Endothelial cell of umbilical vein (primary cell): ENCODE measurements around the gene DHX9. TPM values are rescaled to one million over a fixed set of nuclear protein-coding genes. Genes with fewer than 3 reads are reported as not detected.

ENCODE experiments used
- BruUV-seq: library from RNA; stranded (reverse); fragments of 400-500 nt; replicated peaks from 2 replicates; lab custom pipeline; 2021; lab: Mats Ljungman, UMichigan
- CTCF ChIA-PET: fragments of 300-600, 350-600 bp; sonication (Branson Sonifier 250); formaldehyde crosslinking; loops from one replicate; lab custom pipeline; 2021; ENCODE audit warnings: antibody characterized with exemption, inconsistent platforms; lab: Charles Lee
- POLR2A ChIA-PET: fragments of 300-600, 350-600 bp; sonication (Branson Sonifier 250); formaldehyde crosslinking; loops from one replicate; lab custom pipeline; 2021; ENCODE audit warnings: antibody characterized with exemption, inconsistent platforms; lab: Charles Lee
- DNase-seq: peaks from one replicate; pipeline ENCODE4 v3.0.0-alpha.2; 2011; ENCODE audit warnings: low read depth, low spot score
- FAIRE-seq: peaks from 2 replicates; lab custom pipeline; 2011; peaks lifted over from hg19 to GRCh38; lab: Jason Lieb, UNC
- H2AFZ ChIP-seq: 2 replicates; pipeline ENCODE4 v1.6.0; 2012; ENCODE audit warnings: low read depth, low read length, control low read depth, inconsistent platforms
- H3K27ac ChIP-seq: 2 replicates; pipeline ENCODE4 v1.5.1; 2011; ENCODE audit warnings: low read depth, mild to moderate bottlenecking, control low read depth, low read length, moderate library complexity; ENCODE audit not compliant: insufficient read depth
- H3K27me3 ChIP-seq, 2 experiments: 2 replicates each; pipeline versions ENCODE4 v1.6.0 to v1.6.1; 2011; ENCODE audit warnings: low read length in 2 of 2, mixed read lengths in 1 of 2; ENCODE audit not compliant: control insufficient read depth in 2 of 2, insufficient read depth in 2 of 2
- H3K36me3 ChIP-seq, 2 experiments: 2 replicates in 1 of 2; 3 replicates in 1 of 2; pipeline ENCODE4 v1.5.1; 2011; ENCODE audit warnings: low read length in 2 of 2, mild to moderate bottlenecking in 1 of 2, moderate library complexity in 1 of 2; ENCODE audit not compliant: control insufficient read depth in 2 of 2, insufficient read depth in 2 of 2; ENCODE audit errors: extremely low read depth in 1 of 2
- H3K4me1 ChIP-seq: 3 replicates; pipeline ENCODE4 v1.5.1; 2011; ENCODE audit warnings: mild to moderate bottlenecking, low read length; ENCODE audit not compliant: control insufficient read depth, insufficient read depth; ENCODE audit errors: extremely low read depth
- H3K4me2 ChIP-seq: 2 replicates; pipeline ENCODE4 v1.6.1; 2011; ENCODE audit warnings: low read length, control low read depth, mixed read lengths; ENCODE audit not compliant: insufficient read depth
- H3K4me3 ChIP-seq, 3 experiments: fragments of 200-600 bp in 1 of 3; sonication (generic), shearing (Covaris generic) in 1 of 3; replicated peaks in 1 of 3; 2 replicates each; pipeline ENCODE4 v1.5.1; 2011 to 2016; ENCODE audit warnings: control low read depth in 3 of 3, low read length in 3 of 3, mild to moderate bottlenecking in 2 of 3, inconsistent platforms in 1 of 3, low read depth in 1 of 3, moderate library complexity in 1 of 3; ENCODE audit not compliant: insufficient read depth in 1 of 3
- H3K79me2 ChIP-seq: 2 replicates; pipeline ENCODE4 v1.6.0; 2012; ENCODE audit warnings: low read length, inconsistent platforms; ENCODE audit not compliant: control insufficient read depth, insufficient read depth
- H3K9ac ChIP-seq: replicated peaks from 2 replicates; pipeline ENCODE3; 2011; ENCODE audit warnings: low read length, control low read depth; ENCODE audit not compliant: insufficient read depth; ENCODE audit errors: extremely low read depth
- H3K9me1 ChIP-seq: replicated peaks from 3 replicates; pipeline ENCODE4 v1.6.0; 2011; ENCODE audit warnings: mild to moderate bottlenecking, low read length; ENCODE audit not compliant: control insufficient read depth, insufficient read depth; ENCODE audit errors: extremely low read depth
- H3K9me3 ChIP-seq: replicated peaks from 2 replicates; pipeline ENCODE4 v1.5.1; 2012; ENCODE audit warnings: low read length, inconsistent platforms; ENCODE audit not compliant: control insufficient read depth, insufficient read depth
- H4K20me1 ChIP-seq: replicated peaks from 2 replicates; pipeline ENCODE3; 2011; ENCODE audit warnings: mild to moderate bottlenecking, low read length; ENCODE audit not compliant: control insufficient read depth, insufficient read depth; ENCODE audit errors: extremely low read depth
- EZH2 ChIP-seq: IDR thresholded peaks from 2 replicates; pipeline ENCODE4 v1.6.1; 2012; ENCODE audit warnings: borderline replicate concordance, low read depth, mild to moderate bottlenecking, moderate library complexity, low read length, inconsistent platforms; ENCODE audit not compliant: severe bottlenecking
- FOS ChIP-seq: IDR thresholded peaks from 2 replicates; pipeline ENCODE4 v1.6.1; 2011; ENCODE audit warnings: mild to moderate bottlenecking, low read length, moderate library complexity, borderline replicate concordance; ENCODE audit not compliant: insufficient read depth
- GATA2 ChIP-seq: IDR thresholded peaks from 2 replicates; pipeline ENCODE4 v1.7.0; 2011; ENCODE audit warnings: low read depth, mild to moderate bottlenecking, moderate library complexity, mixed read lengths, low read length; ENCODE audit not compliant: insufficient read length, insufficient read depth
- JUN ChIP-seq: IDR thresholded peaks from 2 replicates; pipeline ENCODE4 v1.6.1; 2011; ENCODE audit warnings: borderline replicate concordance, low read depth; ENCODE audit not compliant: insufficient read length, insufficient read depth
- MYC ChIP-seq: IDR thresholded peaks from one replicate; pipeline ENCODE4 v1.6.1; 2011; ENCODE audit warnings: mild to moderate bottlenecking, low read depth, low read length
- POLR2A ChIP-seq: IDR thresholded peaks from 2 replicates; pipeline ENCODE4 v1.6.1; 2012; ENCODE audit warnings: low read depth, mild to moderate bottlenecking, control low read depth, low read length
- POLR2AphosphoS5 ChIP-seq: IDR thresholded peaks from 2 replicates; pipeline ENCODE4 v1.6.1; 2012; ENCODE audit warnings: low read depth, mild to moderate bottlenecking, control low read depth, low read length, moderate library complexity; ENCODE audit not compliant: insufficient read depth
- dilution Hi-C: fragments of 300-500 bp; cut with MboI; formaldehyde crosslinking; loops from one replicate; pipeline ENCODE4 v1.15.0; 2019; ENCODE audit warnings: low sequenced_read_pairs; ENCODE audit not compliant: extremely low pct_ligation_motif_present
- intact Hi-C: fragments of 100-400 bp; cut with micrococcal nuclease; formaldehyde crosslinking; loops from one replicate; pipeline ENCODE4 v1.10.0; 2022
- polyA plus RNA-seq, 4 experiments: library from polyadenylated mRNA; depleted of rRNA in 3 of 4; stranded (reverse) in 3 of 4; unstranded in 1 of 4; fragments of >200 nt; gene quantifications; 2 replicates each; pipeline versions ENCODE4 v1.2.1 to v1.2.3, GENCODE V29; 2011 to 2012; ENCODE audit warnings: missing spikeins in 1 of 4
- total RNA-seq: library from RNA; stranded (reverse); gene quantifications from 2 replicates; pipeline ENCODE4 v1.2.3, GENCODE V29; 2021
- TF ChIP-seq, protein P1 (sequence below): IDR thresholded peaks from 2 replicates; pipeline ENCODE4 v1.6.1; 2011; ENCODE audit not compliant: insufficient read depth, insufficient read length
- TF ChIP-seq, protein P2 (sequence below), 2 donors: IDR thresholded peaks; 1 replicate in 1 of 2; 2 replicates in 1 of 2; pipeline ENCODE4 v1.5.1; 2011; ENCODE audit warnings: low read length in 2 of 2, mild to moderate bottlenecking in 2 of 2, moderate library complexity in 2 of 2, control low read depth in 1 of 2, inconsistent platforms in 1 of 2, low read depth in 1 of 2; ENCODE audit not compliant: insufficient read depth in 1 of 2; ENCODE audit errors: extremely low read depth in 1 of 2

Gene DHX9
- total and polyA plus RNA-seq, 2 donors (not counting 3 experiments of a cell fraction or from before 2014, with no cell fraction given), result 142 to 220 TPM

DNA sequence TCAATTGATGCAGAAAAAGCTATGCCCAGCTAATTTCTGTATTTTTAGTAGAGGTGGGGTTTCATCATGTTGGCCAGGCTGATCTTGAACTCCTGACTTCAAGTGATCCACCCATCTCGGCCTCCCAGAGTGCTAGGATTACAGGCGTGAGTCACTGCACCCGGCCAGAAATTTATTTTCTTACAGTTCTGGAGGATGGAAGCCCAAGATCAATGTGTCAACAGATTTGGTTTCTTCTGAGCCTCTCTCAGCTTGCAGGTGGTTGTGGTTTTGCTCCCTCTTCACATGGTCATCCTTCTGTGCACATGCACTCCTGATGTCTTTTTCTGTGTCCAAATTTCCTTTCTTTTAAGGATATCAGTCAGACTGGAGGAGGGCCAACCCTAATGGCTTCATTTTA, 78.2 kb downstream of the DHX9 start:
- TF ChIP-seq JUN, result no peak
- no peak for TF ChIP-seq MYC
- TF ChIP-seq POLR2AphosphoS5, result no peak
- no peak for TF ChIP-seq EZH2
- no peak for TF ChIP-seq FOS
- TF ChIP-seq, protein P1, sequence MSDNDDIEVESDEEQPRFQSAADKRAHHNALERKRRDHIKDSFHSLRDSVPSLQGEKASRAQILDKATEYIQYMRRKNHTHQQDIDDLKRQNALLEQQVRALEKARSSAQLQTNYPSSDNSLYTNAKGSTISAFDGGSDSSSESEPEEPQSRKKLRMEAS, result no peak
- TF ChIP-seq, protein P2, sequence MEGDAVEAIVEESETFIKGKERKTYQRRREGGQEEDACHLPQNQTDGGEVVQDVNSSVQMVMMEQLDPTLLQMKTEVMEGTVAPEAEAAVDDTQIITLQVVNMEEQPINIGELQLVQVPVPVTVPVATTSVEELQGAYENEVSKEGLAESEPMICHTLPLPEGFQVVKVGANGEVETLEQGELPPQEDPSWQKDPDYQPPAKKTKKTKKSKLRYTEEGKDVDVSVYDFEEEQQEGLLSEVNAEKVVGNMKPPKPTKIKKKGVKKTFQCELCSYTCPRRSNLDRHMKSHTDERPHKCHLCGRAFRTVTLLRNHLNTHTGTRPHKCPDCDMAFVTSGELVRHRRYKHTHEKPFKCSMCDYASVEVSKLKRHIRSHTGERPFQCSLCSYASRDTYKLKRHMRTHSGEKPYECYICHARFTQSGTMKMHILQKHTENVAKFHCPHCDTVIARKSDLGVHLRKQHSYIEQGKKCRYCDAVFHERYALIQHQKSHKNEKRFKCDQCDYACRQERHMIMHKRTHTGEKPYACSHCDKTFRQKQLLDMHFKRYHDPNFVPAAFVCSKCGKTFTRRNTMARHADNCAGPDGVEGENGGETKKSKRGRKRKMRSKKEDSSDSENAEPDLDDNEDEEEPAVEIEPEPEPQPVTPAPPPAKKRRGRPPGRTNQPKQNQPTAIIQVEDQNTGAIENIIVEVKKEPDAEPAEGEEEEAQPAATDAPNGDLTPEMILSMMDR (IDR thresholded peaks at IDR 0.05; ENCODE audit: extremely low read depth in 1 of 2, insufficient read depth in 1 of 2, low read depth in 1 of 2, low read length in 2 of 2), result no peak
- no peak for TF ChIP-seq GATA2
- TF ChIP-seq POLR2A, result no peak
- no peaks in the 10 kb centered on the region for H3K4me1 ChIP-seq
- intact Hi-C loops (no loop called here), dilution Hi-C loops (no loop called here)
- H4K20me1 ChIP-seq, result no peaks in the 10 kb centered on the region
- no peak overlapping the region for H2AFZ ChIP-seq
- no peaks in the 10 kb centered on the region for H3K9me1 ChIP-seq
- DNase-seq (no peak), FAIRE-seq (no peak)
- POLR2A ChIA-PET, result no interaction called here
- no peak overlapping the region for H3K4me2 ChIP-seq
- no TSS peak for BruUV-seq
- no peak overlapping the region for H3K9ac ChIP-seq
- H3K79me2 ChIP-seq, result no peaks in the 10 kb centered on the region
- no peak overlapping the region for H3K4me3 ChIP-seq
- H3K9me3 ChIP-seq, result no peaks in the 10 kb centered on the region
- no peak overlapping the region for H3K27ac ChIP-seq
- no peaks in the 10 kb centered on the region for H3K36me3 ChIP-seq
- CTCF ChIA-PET, result interaction anchor here (1.4 kb wide), 1 partner anchor 163 kb away, joined by 3 read pairs; no protein-coding TSS in a partner anchor
- H3K27me3 ChIP-seq, result peaks cover 7 to 10% of the 10 kb centered on the region in 2 experiments
